Gastrocnemius medialis (tissue), 4 donors: Measurements from ENCODE around the gene ZBTB43.

Experiments
- CTCF ChIP-seq, 5 experiments: fragments of 450-650 bp in 3 of 5; fragments of 200-600 bp in 2 of 5; sonication (generic) in 2 of 5; IDR thresholded peaks in 4 of 5; conservative IDR thresholded peaks in 1 of 5; 1 replicate in 4 of 5; 2 replicates in 1 of 5; pipeline ENCODE4 v1.5.1; 2016 to 2019; ENCODE audit warnings: antibody characterized with exemption in 5 of 5, mild to moderate bottlenecking in 3 of 5, moderate library complexity in 3 of 5
- POLR2A ChIP-seq, 2 donors: fragments of 450-650 bp; IDR thresholded peaks; one replicate each; pipeline ENCODE4 v1.6.1; 2017; ENCODE audit warnings: antibody characterized with exemption in 2 of 2, mild to moderate bottlenecking in 2 of 2, moderate library complexity in 2 of 2

GRCh38 chr9:126861707-126862103 is 56.9 kb downstream of the ZBTB43 start:
- TF ChIP-seq POLR2A (IDR thresholded peaks at IDR 0.05) (no peak), CTCF (IDR thresholded peaks at IDR 0.05 in 4 of 5, conservative IDR thresholded peaks at IDR 0.05 in 1 of 5) (no peak)
